Activated naive CD8-positive, alpha-beta T cell (primary cell): ENCODE data around the gene JPH4.
"Not testable (repeated sequence)": the region's sequence is repeated elsewhere in the genome, so short reads cannot be mapped to it uniquely, and the experiment has no call there.

Experiments used
- H3K27ac Mint-ChIP-seq: one replicate; pipeline ENCODE4 v1.8.0; 2021; ENCODE audit warnings: mixed read lengths
- H3K27me3 Mint-ChIP-seq: one replicate; pipeline ENCODE4 v1.8.0; 2021; ENCODE audit warnings: mixed read lengths
- H3K36me3 Mint-ChIP-seq: one replicate; pipeline ENCODE4 v1.8.0; 2021; ENCODE audit warnings: mixed read lengths
- H3K4me1 Mint-ChIP-seq: one replicate; pipeline ENCODE4 v1.8.0; 2021; ENCODE audit warnings: low read depth, mixed read lengths
- H3K4me3 Mint-ChIP-seq: one replicate; pipeline ENCODE4 v1.8.0; 2021; ENCODE audit warnings: mild to moderate bottlenecking, mixed read lengths
- H3K9me3 Mint-ChIP-seq: one replicate; pipeline ENCODE4 v1.8.0; 2021; ENCODE audit warnings: low read depth, mixed read lengths

Gene JPH4

GRCh38 chr14:23613242-23614070, 34.9 kb upstream of the JPH4 start:
- Mint-ChIP-seq H3K27ac (no peak overlapping the region), H3K4me1 (peaks cover 39% of the 10 kb centered on the region), H3K36me3 (peaks cover 7% of the 10 kb centered on the region), H3K27me3 (no peaks in the 10 kb centered on the region), H3K4me3 (no peak overlapping the region), H3K9me3 (peaks cover 5% of the 10 kb centered on the region)

DNA sequence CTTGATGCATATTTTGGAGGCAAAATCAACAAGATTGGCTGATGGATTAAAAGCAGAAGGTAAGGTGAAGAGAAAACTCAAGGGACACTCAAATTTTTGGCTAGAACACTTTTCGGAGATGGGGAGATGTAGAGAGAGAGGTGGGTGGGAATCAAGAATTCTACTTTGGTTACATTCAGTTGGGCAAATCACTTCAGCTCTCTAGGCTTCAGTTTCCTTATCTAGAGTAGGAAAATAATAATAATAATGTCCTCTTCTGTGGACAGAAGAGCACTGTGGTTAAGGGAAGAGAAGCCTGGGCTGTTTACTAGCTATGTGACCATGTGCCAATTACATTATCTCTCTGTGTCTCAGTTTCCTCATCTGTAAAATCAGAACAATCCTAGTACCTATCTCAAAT, 34.2 kb upstream of the JPH4 start:
- H3K4me3 Mint-ChIP-seq, result no peak overlapping the region
- peaks cover 39% of the 10 kb centered on the region for H3K4me1 Mint-ChIP-seq
- peaks cover 7% of the 10 kb centered on the region for H3K36me3 Mint-ChIP-seq
- H3K27ac Mint-ChIP-seq, result peak overlapping the region; percentile 37
- H3K9me3 Mint-ChIP-seq, result peaks cover 5% of the 10 kb centered on the region
- no peaks in the 10 kb centered on the region for H3K27me3 Mint-ChIP-seq

DNA sequence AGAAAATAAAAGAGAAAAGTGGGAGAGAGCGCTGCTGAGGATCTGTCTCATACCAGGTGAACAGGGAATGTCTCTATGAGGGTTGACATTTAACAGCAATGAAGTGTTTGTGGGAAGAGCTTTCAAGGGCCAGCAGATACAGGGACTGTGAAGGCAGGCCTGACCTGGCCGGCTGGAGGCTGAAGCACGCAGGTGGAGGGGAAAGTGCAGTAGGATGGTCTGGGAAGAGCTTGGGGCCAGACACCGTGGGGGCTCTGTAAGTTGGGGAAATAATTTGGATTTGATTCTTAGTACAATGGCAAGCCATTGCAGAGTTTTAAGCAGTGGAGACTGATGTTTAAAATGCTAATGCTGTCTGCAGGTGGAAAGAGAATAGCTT, 33.8 kb upstream of the JPH4 start:
- Mint-ChIP-seq H3K36me3 (peaks cover 7% of the 10 kb centered on the region), H3K27ac (peak overlapping the region; percentile 37), H3K4me1 (peaks cover 40% of the 10 kb centered on the region), H3K9me3 (peaks cover 5% of the 10 kb centered on the region), H3K27me3 (no peaks in the 10 kb centered on the region), H3K4me3 (no peak overlapping the region)

- peaks cover 5% of the 10 kb centered on the region for H3K9me3 Mint-ChIP-seq
- H3K4me3 Mint-ChIP-seq, result peak overlapping the region; percentile 75
- H3K27me3 Mint-ChIP-seq, result no peaks in the 10 kb centered on the region
- H3K4me1 Mint-ChIP-seq, result peaks cover 46% of the 10 kb centered on the region
- peaks cover 7% of the 10 kb centered on the region for H3K36me3 Mint-ChIP-seq
- peak overlapping the region; percentile 96 for H3K27ac Mint-ChIP-seq
Measured at GRCh38 chr14:23610815-23611289, 32.3 kb upstream of the JPH4 start.

DNA sequence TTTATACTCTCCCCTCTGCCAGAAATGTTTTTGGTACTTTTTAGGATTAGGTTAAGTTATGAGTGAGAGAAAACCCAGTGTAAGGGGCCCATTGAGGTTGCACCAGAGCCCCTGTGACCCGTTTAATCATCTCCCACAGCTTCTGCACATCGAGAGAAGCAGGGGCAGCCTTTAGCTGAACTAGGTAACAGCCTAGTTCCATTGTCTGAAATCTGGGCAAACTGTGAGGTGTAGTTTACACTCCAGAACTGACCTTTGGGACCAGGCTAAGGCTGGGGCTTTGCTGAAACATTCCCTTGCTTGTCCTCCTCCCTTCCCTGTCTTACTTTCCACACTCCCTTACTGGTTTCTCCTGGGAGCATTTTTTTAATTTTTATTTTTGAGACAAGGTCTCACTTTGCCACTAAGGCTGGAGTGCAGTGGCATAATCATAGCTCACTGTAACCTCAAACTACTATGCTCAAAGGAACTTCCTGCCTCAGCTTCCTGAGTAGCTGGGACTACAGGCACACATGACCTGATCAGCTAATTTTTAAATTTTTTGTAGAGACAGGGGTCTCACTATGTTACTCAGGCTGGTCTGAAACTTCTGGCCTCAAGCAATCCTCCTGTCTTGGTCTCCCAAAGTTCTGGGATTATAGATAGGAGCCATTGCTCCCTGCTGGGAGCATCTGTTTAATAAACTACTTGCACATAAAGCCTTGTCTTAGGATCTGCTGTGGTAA, 31.7 kb upstream of the JPH4 start:
- Mint-ChIP-seq H3K27ac (peak overlapping the region; percentile 96), H3K4me1 (peaks cover 49% of the 10 kb centered on the region), H3K36me3 (peaks cover 7% of the 10 kb centered on the region), H3K4me3 (peak overlapping the region; percentile 75), H3K27me3 (no peaks in the 10 kb centered on the region), H3K9me3 (peaks cover 5% of the 10 kb centered on the region)

GRCh38 chr14:23609411-23610089, 31.0 kb upstream of the JPH4 start:
- not testable (repeated sequence) for H3K27me3 Mint-ChIP-seq, H3K36me3 Mint-ChIP-seq, H3K9me3 Mint-ChIP-seq
- Mint-ChIP-seq H3K27ac (peak overlapping the region; percentile 96), H3K4me1 (peaks cover 49% of the 10 kb centered on the region), H3K4me3 (peak overlapping the region; percentile 34)

DNA sequence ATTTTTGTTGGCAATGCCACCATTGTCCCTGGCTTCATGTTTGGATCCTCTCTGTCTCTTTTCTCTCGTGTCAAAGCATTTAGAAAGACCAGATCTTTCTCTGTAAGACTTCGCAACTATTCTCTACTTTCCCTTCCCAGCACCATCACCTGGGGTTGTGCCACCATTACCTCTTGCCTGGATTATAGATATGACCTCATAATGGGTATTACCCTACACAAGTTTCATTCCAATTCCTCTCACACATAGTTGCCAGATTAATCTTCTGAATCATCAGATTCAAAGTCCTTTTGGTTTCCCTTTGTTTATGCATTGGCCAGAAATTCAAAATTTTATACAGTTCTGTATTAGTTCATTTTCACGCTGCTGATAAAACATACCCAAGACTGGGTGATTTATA, 30.4 kb upstream of the JPH4 start:
- Mint-ChIP-seq H3K36me3 (peaks cover 7% of the 10 kb centered on the region), H3K9me3 (peaks cover 5% of the 10 kb centered on the region), H3K4me1 (peaks cover 49% of the 10 kb centered on the region), H3K27me3 (no peaks in the 10 kb centered on the region), H3K27ac (peak overlapping the region; percentile 96), H3K4me3 (peak overlapping the region; percentile 27)

DNA sequence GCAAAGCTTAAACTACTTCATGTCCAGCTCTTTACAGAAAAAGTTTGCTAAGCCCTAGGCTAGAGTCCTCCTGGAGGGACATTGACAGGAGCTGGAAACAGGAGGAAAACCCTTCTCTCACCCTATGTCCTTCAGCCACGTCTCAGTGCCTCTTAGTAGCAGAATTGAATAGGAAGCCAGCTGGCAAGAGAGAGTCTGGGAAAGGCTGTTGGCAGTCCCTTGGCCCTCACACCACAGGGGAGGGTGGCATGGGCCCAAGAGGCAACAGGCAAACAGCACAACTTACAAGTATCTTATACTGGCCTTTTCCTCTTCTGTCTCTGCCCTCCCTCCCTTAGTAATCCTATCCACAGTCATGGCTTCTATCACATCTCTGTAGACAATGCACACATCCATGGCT, 29.9 kb upstream of the JPH4 start:
- H3K4me1 Mint-ChIP-seq, result peaks cover 49% of the 10 kb centered on the region
- H3K36me3 Mint-ChIP-seq, result peaks cover 7% of the 10 kb centered on the region
- H3K4me3 Mint-ChIP-seq, result no peak overlapping the region
- no peaks in the 10 kb centered on the region for H3K27me3 Mint-ChIP-seq
- peak overlapping the region; percentile 96 for H3K27ac Mint-ChIP-seq
- peaks cover 5% of the 10 kb centered on the region for H3K9me3 Mint-ChIP-seq

DNA sequence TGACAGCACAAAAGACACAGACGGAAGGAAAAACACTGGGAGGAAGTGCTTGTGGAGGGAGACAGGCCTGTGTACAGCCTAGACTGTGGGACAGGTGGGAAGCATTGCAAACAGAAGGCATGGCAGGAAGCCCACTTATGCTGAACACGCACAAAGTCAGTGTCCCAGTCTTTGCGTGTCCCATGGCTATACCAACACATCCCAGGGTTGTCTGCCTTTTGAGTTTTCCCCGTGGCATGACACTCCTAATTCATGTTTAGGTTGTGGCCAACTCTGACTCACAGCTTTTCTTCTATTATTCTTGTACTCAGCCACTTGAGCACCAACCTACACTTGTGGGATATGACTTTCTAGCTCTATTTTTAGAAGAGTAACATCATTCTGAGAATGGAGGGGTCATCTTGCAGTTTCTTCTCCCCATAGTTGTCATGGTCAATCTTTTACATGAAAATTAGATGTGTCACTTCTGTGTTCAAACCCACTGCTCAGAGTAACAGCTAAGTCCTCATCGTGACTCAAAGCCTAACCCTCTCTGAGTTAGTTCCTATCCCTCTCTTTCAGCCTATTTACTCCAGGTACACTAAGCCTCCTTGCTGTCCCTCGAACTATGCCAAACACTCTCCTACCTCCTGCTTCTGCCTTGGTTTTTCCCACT, 27.5 kb upstream of the JPH4 start:
- H3K4me1 Mint-ChIP-seq, result peaks cover 35% of the 10 kb centered on the region
- no peaks in the 10 kb centered on the region for H3K27me3 Mint-ChIP-seq
- peak overlapping the region; percentile 40 for H3K4me3 Mint-ChIP-seq
- H3K27ac Mint-ChIP-seq, result peak overlapping the region; percentile 80
- H3K9me3 Mint-ChIP-seq, result peaks cover 5% of the 10 kb centered on the region
- H3K36me3 Mint-ChIP-seq, result peaks cover 7% of the 10 kb centered on the region

GRCh38 chr14:23604675-23605170, 26.1 kb upstream of the JPH4 start:
- no peak overlapping the region for H3K27ac Mint-ChIP-seq
- H3K4me1 Mint-ChIP-seq, result peaks cover 22% of the 10 kb centered on the region
- no peak overlapping the region for H3K4me3 Mint-ChIP-seq
- H3K27me3 Mint-ChIP-seq, result no peaks in the 10 kb centered on the region
- peaks cover 5% of the 10 kb centered on the region for H3K9me3 Mint-ChIP-seq
- H3K36me3 Mint-ChIP-seq, result peaks cover 7% of the 10 kb centered on the region

DNA sequence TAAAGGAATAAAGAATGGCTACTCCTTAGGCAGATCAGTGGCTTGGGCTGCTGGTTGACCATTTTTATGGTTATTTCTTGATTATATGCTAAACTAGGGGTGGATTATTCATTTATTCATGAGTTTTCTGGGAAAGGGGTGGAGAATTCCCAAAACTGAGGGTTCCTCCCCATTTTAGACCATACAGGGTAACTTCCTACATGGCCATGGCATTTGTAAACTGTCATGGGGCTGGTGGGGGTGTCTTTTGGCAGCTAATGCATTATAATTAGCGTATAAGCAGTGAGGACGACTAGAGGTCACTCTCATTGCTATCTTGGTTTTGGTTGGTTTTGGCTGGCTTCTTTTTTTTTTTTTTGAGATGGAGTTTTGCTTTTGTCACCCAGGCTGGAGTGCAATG, 25.6 kb upstream of the JPH4 start:
- Mint-ChIP-seq H3K27me3 (no peaks in the 10 kb centered on the region), H3K27ac (no peak overlapping the region), H3K4me1 (peaks cover 16% of the 10 kb centered on the region), H3K4me3 (no peak overlapping the region), H3K9me3 (peaks cover 4% of the 10 kb centered on the region), H3K36me3 (peaks cover 6% of the 10 kb centered on the region)

DNA sequence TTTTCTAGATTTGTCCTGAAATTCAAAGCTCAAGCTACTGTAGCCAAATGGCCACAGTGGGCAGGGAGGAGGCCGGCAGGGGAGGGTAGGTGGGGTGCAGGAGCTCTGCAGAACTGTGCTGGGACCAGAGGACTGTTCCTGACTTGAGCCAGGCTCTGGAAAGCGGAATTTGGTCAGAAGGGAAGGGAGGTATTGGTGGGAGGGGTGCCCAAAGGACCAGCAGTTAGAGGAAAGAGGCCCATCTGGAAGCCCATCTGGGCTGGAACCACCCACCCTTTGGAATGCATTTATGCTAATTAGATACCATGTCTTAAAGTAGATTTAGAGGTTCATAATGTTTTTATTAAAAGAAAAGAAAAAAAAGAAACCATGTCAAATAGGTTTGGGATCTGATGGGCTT, 24.5 kb upstream of the JPH4 start:
- no peaks in the 10 kb centered on the region for H3K27me3 Mint-ChIP-seq
- no peak overlapping the region for H3K27ac Mint-ChIP-seq
- peaks cover 4% of the 10 kb centered on the region for H3K36me3 Mint-ChIP-seq
- no peaks in the 10 kb centered on the region for H3K9me3 Mint-ChIP-seq
- H3K4me1 Mint-ChIP-seq, result peaks cover 10% of the 10 kb centered on the region
- H3K4me3 Mint-ChIP-seq, result no peak overlapping the region

DNA sequence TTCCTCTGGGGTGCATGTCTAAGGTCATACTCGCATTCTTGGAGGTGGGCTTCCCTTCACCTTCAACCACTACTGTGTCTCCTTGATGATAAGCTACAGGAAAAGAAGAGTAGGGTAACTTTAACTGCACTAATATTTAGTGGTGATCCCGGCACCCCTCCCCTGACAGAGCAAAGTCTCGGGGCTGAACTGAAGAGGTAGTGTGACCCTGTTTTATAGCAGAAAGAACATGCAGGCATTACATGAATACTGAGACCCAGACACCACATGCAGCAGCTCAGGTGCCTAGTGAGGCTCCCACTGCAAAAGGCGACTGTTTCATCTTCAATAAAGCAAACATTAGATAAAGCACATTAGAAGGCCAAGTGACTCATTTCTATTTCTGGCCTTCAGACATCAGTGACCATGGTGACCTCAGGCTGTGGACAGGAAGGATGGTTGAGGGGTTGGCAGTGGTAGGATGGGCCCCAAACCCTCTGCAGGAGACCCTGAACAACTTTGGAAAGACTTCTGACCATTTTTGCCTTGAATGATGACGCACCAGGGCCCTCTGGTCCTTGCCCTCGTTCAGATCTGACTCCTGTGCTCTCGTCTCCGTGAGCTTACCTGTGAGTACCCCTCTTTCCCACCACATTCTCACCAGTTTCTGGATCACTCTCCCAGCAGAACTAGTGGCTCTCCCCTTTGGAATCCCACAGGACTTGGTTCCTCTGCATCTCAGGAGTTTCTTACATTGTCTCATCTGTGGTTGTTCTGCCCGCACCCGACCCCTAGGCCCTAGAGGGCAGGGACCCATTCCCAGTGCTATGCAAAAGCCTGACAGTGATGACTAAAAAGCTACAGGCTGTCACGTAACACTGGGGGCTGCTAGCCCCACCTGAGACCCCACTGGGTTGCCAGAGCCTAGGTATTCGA, 23.8 kb upstream of the JPH4 start:
- no peak overlapping the region for H3K27ac Mint-ChIP-seq
- peaks cover 4% of the 10 kb centered on the region for H3K36me3 Mint-ChIP-seq
- H3K27me3 Mint-ChIP-seq, result no peaks in the 10 kb centered on the region
- no peaks in the 10 kb centered on the region for H3K9me3 Mint-ChIP-seq
- peaks cover 10% of the 10 kb centered on the region for H3K4me1 Mint-ChIP-seq
- no peak overlapping the region for H3K4me3 Mint-ChIP-seq

DNA sequence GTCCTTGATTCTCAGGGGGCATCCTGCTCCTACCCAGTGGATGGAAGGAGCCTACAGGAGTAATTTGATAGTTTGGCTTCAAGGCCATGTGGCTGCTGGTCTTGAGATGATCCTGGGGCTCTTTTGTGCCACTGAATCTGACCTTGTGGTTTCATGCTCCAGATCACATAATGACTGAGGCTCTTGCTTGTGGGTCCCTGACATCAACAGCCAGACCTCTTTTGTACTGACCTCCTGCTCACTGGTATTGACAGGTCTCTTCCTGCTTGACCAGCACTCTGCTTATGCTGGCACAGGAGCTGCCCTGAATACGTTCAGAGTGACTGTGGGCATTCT, 23.2 kb upstream of the JPH4 start:
- H3K4me1 Mint-ChIP-seq, result peaks cover 8% of the 10 kb centered on the region
- H3K27ac Mint-ChIP-seq, result no peak overlapping the region
- H3K36me3 Mint-ChIP-seq, result peaks cover 4% of the 10 kb centered on the region
- no peak overlapping the region for H3K4me3 Mint-ChIP-seq
- H3K27me3 Mint-ChIP-seq, result no peaks in the 10 kb centered on the region
- no peaks in the 10 kb centered on the region for H3K9me3 Mint-ChIP-seq
